Bronchial epithelial cell (primary cell): ENCODE measurements around the gene DKK2. TPM values are rescaled to one million over a fixed set of nuclear protein-coding genes. Genes with fewer than 3 reads are reported as not detected.

Experiments
- DNase-seq: peaks from one replicate; pipeline ENCODE4 v3.0.0-alpha.2; 2010; ENCODE audit warnings: low read depth
- FAIRE-seq: peaks from 2 replicates; lab custom pipeline; 2011; peaks lifted over from hg19 to GRCh38; lab: Jason Lieb, UNC
- H3K27me3 ChIP-seq: 2 replicates; pipeline ENCODE4 v1.5.1; 2011; ENCODE audit warnings: low read length; ENCODE audit not compliant: control insufficient read depth, insufficient read depth
- H3K36me3 ChIP-seq: 2 replicates; pipeline ENCODE4 v1.5.1; 2011; ENCODE audit warnings: low read length; ENCODE audit not compliant: control insufficient read depth, insufficient read depth
- H3K4me3 ChIP-seq: 2 replicates; pipeline ENCODE4 v1.5.1; 2011; ENCODE audit warnings: mild to moderate bottlenecking, low read depth, low read length, control low read depth
- total RNA-seq: library from RNA; depleted of rRNA; stranded (reverse); fragments of >200 nt; gene quantifications from 2 replicates; pipeline ENCODE4 v1.2.1, GENCODE V29; 2014
- TF ChIP-seq, protein P1 (sequence below): IDR thresholded peaks from 2 replicates; pipeline ENCODE4 v1.5.1; 2011; ENCODE audit warnings: mild to moderate bottlenecking, moderate library complexity, low read length, control low read depth, inconsistent platforms; ENCODE audit not compliant: insufficient read depth, severe bottlenecking

DKK2 gene
- total RNA-seq, 1 donor from 2014 or later = not detected

DNA sequence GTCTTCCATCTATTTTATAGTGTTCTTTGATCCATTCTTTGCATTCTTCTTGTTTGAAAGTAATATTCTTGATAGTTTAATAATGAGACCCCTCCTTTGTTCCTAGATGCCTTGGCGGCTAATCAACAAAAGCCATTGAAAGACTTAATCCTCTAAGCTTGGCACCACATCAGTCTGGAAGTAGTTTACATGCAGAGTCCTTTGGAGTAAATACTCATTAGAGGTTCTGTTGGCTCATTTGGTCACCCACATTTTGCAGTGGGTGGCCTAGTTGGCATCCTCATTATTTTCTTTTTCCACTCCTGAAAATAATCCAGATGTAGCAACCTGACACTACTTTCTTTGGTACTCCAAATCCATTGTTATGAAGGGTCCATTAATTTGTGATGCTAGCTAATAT lies 64.5 kb downstream of the DKK2 start:
- DNase-seq (no peak), FAIRE-seq (no peak)
- Histone ChIP-seq H3K4me3 (no peak overlapping the region), H3K36me3 (no peaks in the 10 kb centered on the region), H3K27me3 (no peaks in the 10 kb centered on the region)
- TF ChIP-seq, protein P1, sequence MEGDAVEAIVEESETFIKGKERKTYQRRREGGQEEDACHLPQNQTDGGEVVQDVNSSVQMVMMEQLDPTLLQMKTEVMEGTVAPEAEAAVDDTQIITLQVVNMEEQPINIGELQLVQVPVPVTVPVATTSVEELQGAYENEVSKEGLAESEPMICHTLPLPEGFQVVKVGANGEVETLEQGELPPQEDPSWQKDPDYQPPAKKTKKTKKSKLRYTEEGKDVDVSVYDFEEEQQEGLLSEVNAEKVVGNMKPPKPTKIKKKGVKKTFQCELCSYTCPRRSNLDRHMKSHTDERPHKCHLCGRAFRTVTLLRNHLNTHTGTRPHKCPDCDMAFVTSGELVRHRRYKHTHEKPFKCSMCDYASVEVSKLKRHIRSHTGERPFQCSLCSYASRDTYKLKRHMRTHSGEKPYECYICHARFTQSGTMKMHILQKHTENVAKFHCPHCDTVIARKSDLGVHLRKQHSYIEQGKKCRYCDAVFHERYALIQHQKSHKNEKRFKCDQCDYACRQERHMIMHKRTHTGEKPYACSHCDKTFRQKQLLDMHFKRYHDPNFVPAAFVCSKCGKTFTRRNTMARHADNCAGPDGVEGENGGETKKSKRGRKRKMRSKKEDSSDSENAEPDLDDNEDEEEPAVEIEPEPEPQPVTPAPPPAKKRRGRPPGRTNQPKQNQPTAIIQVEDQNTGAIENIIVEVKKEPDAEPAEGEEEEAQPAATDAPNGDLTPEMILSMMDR = no peak

DNA sequence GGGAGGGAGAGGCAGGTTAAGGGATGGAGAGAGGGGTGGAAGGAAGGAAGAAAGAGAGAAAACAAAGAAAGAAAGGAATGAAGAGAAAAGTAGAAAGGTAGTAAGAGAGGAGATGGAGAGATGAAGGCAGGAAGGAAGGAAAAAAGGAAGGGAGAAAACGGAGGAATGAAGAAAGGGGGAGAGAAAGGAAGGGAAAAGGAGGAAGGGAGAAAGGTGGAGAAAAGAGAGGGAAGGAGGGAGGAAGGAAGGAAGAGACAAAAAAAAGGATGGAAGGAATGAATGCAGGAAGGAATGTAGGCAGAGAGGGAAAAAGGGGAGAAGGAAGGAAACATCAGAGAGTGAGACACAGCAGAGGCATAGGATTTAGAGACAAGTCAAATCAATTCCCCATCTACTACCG lies 68.2 kb downstream of the DKK2 start:
- DNase-seq (no peak), FAIRE-seq (no peak)
- TF ChIP-seq, protein P1 = no peak
- no peak overlapping the region for H3K4me3 ChIP-seq
- H3K27me3 ChIP-seq = no peaks in the 10 kb centered on the region
- no peaks in the 10 kb centered on the region for H3K36me3 ChIP-seq

DNA sequence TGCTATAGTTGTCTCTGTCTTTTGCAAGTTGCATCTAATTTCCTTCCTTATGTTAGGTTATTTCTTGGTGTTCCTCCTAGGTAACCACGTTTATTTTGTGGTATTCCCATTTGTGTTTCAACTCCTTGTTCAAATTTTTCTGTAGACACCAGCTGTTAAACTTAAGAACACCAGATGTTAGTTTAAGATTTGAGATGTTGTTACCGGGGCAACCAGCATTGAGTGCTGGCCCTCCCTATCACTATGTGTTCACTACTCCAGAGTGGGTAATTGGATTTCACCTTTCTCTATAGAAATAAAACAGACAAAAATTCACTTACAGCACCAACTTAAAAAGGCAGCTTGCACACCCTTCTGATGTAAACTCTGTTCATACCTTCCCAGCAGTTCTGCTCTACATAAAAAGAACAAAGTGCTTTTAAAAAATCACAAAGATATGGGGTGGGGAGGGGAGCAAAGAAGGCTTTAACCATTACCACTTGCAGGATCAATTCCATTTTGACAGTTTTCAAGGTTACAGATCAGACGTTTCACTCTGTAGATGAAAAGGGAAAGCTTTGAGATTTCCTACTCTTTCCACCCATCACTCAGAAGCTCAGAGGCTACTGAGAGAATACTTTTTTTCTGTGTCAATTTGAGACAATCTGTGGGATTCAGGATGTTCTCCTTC lies 82.9 kb downstream of the DKK2 start:
- Histone ChIP-seq H3K36me3 (no peaks in the 10 kb centered on the region), H3K4me3 (no peak overlapping the region), H3K27me3 (no peaks in the 10 kb centered on the region)
- no peak for DNase-seq
- FAIRE-seq = no peak
- TF ChIP-seq, protein P1 = no peak

DNA sequence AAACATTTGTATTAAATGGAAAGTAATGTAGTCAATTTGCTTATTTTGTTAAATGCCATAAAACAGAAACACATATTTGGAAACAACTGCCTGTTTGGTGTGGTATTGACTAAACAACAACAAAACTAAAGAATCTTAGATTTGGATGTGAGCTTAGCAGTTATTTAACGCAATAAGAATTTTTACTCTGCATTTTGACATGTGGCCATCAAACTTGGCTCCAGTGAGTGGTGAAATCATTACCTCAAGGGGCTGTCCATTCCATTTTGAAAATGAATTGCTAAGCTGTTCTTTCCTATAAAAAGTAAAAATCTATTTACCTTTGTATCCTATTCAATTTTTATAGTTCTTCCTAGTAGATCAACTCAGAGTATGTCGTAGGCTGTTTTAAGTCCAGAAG lies 84.2 kb downstream of the DKK2 start:
- Histone ChIP-seq H3K36me3 (no peaks in the 10 kb centered on the region), H3K4me3 (no peak overlapping the region), H3K27me3 (no peaks in the 10 kb centered on the region)
- TF ChIP-seq, protein P1 = no peak
- DNase-seq = no peak
- no peak for FAIRE-seq

DNA sequence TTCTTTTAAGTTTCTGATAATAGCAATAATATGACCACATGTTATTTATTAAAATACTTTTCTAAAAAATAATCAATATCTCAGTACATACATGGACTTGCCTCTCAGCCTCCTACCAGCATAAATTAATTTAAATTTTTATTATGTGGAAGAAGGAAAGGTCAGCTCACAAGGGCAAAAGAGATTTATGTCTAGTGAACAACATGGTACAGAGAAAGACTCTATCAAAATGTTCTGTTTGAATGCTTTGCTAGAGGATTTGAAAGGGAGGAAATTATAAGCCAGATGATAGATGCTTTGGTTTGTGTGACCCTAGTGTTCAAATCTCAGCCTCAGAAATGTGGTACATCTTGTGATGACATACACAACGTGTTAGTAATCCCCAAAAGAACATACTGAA lies 94.3 kb downstream of the DKK2 start:
- Histone ChIP-seq H3K4me3 (no peak overlapping the region), H3K27me3 (no peaks in the 10 kb centered on the region), H3K36me3 (no peaks in the 10 kb centered on the region)
- FAIRE-seq (no peak), DNase-seq (no peak)
- TF ChIP-seq, protein P1 = no peak

DNA sequence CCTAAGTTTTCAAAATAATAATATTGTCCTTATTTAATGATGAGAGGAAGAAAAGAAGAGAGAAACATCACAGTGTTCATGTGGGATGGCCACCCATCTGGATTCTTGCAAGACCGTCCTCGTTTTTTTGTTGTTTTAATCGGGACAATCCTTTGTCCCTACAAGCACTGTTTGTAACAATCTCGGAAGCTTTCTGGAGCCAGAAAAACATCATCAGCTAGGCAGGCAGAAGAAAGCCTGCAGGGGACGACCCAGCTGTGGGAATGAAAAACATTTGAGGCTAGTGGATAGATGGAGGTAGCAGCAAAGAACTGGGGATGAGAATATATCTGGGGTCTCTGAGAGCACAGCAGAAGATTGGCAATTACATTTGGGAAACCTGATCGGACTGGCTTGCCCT lies 105.6 kb downstream of the DKK2 start:
- Histone ChIP-seq H3K36me3 (no peaks in the 10 kb centered on the region), H3K27me3 (no peaks in the 10 kb centered on the region), H3K4me3 (no peak overlapping the region)
- TF ChIP-seq, protein P1 = no peak
- no peak for DNase-seq
- no peak for FAIRE-seq
